Dermis microvascular lymphatic vessel endothelial cell (primary cell): ENCODE results near the gene IVD. TPM values are rescaled to one million over a fixed set of nuclear protein-coding genes. Genes with fewer than 3 reads are reported as not detected.

ENCODE experiments used
- DNase-seq, 2 donors: peaks; one replicate each; pipeline versions ENCODE4 v3.0.0 to v3.0.0-alpha.2; 2010; ENCODE audit warnings: low read depth in 2 of 2
- total RNA-seq: library from RNA; depleted of rRNA; stranded (reverse); fragments of >200 nt; gene quantifications from 2 replicates; pipeline ENCODE4 v1.2.1, GENCODE V29; 2014

IVD gene
- total RNA-seq, 1 donor from 2014 or later, result 30.3 TPM

- DNase-seq, result no peak
These were observed 7.4 kb downstream of the IVD start for GRCh38 chr15:40413036-40413435.

GRCh38 chr15:40414816-40415215, 9.2 kb downstream of the IVD start:
- no peak for DNase-seq

- DNase-seq, result no peak
These were observed 9.6 kb downstream of the IVD start for GRCh38 chr15:40415226-40415625.

GRCh38 chr15:40416056-40416455, 10.5 kb downstream of the IVD start:
- no peak for DNase-seq

GRCh38 chr15:40418126-40418525, 12.5 kb downstream of the IVD start:
- DNase-seq, result no peak

GRCh38 chr15:40420071-40420713, 14.6 kb downstream of the IVD start:
- DNase-seq, result no peak

GRCh38 chr15:40420793-40421192, 15.2 kb downstream of the IVD start:
- no peak for DNase-seq

- peak; percentile 22 to 66 for DNase-seq
These were observed 15.9 kb downstream of the IVD start for GRCh38 chr15:40421246-40422157.

- no peak for DNase-seq
These were observed 19.0 kb downstream of the IVD start for GRCh38 chr15:40424483-40425115.

- DNase-seq, result no peak
These were observed 20.1 kb downstream of the IVD start for GRCh38 chr15:40425681-40426080.

GRCh38 chr15:40427188-40427587, 21.6 kb downstream of the IVD start:
- no peak for DNase-seq

GRCh38 chr15:40428185-40428584, 22.6 kb downstream of the IVD start:
- DNase-seq, result no peak

GRCh38 chr15:40429068-40429710, 23.6 kb downstream of the IVD start:
- DNase-seq, result no peak

GRCh38 chr15:40430271-40430805, 24.7 kb downstream of the IVD start:
- DNase-seq, result no peak

GRCh38 chr15:40435023-40435709, 29.6 kb downstream of the IVD start:
- no peak for DNase-seq

GRCh38 chr15:40435710-40436089, 30.1 kb downstream of the IVD start:
- DNase-seq, result no peak

GRCh38 chr15:40436116-40436891, 30.7 kb downstream of the IVD start:
- DNase-seq, result no peak

- no peak for DNase-seq
These were observed 31.5 kb downstream of the IVD start for GRCh38 chr15:40436892-40437751.
